Suprapubic skin (tissue), 4 donors: ENCODE results near the gene ADGRG1. TPM values are rescaled to one million over a fixed set of nuclear protein-coding genes. Genes with fewer than 3 reads are reported as not detected.
A peak's percentile ranks its signal among the peaks of the same experiment; 100 is the strongest.

ENCODE experiments used
- DNase-seq, 2 donors: peaks; one replicate each; pipeline ENCODE4 v3.0.0-alpha.2; 2019; ENCODE audit warnings: low spot score in 2 of 2
- H3K27ac ChIP-seq: fragments of 200-600 bp; sonication (generic); one replicate; pipeline ENCODE4 v1.5.1; 2019
- H3K27me3 ChIP-seq: fragments of 200-600 bp; sonication (generic); one replicate; pipeline ENCODE4 v1.5.1; 2019
- H3K36me3 ChIP-seq: fragments of 200-600 bp; sonication (generic); one replicate; pipeline ENCODE4 v1.5.1; 2019
- H3K4me1 ChIP-seq: fragments of 200-600 bp; sonication (generic); one replicate; pipeline ENCODE4 v1.5.1; 2019
- H3K4me3 ChIP-seq: fragments of 200-600 bp; sonication (generic); one replicate; pipeline ENCODE4 v1.5.1; 2019; ENCODE audit warnings: mild to moderate bottlenecking
- H3K9me3 ChIP-seq: fragments of 200-600 bp; sonication (generic); one replicate; pipeline ENCODE4 v1.5.1; 2019
- EP300 ChIP-seq: sonication (generic); formaldehyde crosslinking; IDR thresholded peaks from one replicate; pipeline ENCODE4 v1.6.1; 2017; ENCODE audit warnings: antibody characterized with exemption
- POLR2A ChIP-seq, 2 donors: fragments of 450-650 bp; IDR thresholded peaks; one replicate each; pipeline ENCODE4 v1.6.1; 2017; ENCODE audit warnings: antibody characterized with exemption in 2 of 2, mild to moderate bottlenecking in 2 of 2, moderate library complexity in 2 of 2
- POLR2AphosphoS5 ChIP-seq, 3 donors: sonication (generic); formaldehyde crosslinking; IDR thresholded peaks; one replicate each; pipeline ENCODE4 v1.6.1; 2017; ENCODE audit warnings: antibody characterized with exemption in 3 of 3
- whole genome bisulfite sequencing: methylation state at CpG from one replicate; pipeline ENCODE4 v1.1.5; 2018; 5-methylcytosine and 5-hydroxymethylcytosine counted together
- total RNA-seq, 4 donors: library from RNA; depleted of rRNA; stranded (reverse); fragments of >200 nt; gene quantifications; one replicate each; pipeline ENCODE4 v1.1.0, GENCODE V29; 2016
- TF ChIP-seq, protein P1 (sequence below), 2 donors: fragments of 200-600 bp in 1 of 2; fragments of 450-650 bp in 1 of 2; sonication (generic) in 1 of 2; IDR thresholded peaks; one replicate each; pipeline ENCODE4 v1.5.1; 2016 to 2019; ENCODE audit warnings: antibody characterized with exemption in 2 of 2, mild to moderate bottlenecking in 1 of 2, moderate library complexity in 1 of 2

Gene ADGRG1
- total RNA-seq, 4 donors from 2014 or later, result 107 to 202 (median 139) TPM

DNA sequence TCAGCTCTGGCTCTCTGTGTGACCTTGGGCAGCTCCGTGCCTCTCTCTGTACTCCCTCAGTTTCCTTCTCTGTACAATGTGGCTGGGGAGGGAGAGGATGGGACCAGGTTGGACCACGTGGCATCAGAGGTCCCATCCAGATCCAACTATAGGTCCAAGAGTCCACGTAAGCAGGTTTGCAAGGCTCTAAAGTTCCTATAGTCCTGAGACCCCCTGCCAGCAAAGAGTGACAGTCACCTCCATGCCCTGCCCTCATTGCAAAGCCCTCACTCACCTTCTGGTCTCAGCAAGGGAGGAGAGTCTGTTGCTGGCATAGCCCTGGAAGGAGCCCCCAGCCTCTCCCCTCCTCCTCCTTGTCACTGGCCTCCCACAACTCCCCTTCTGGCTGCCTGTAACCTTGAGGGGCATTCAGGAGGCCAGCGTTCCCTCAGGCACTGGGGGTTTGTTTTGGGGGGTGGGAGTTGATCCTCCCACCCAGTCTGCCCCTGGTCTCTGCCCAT is 60.1 kb downstream of the ADGRG1 start:
- Histone ChIP-seq H3K9me3 (no peaks in the 10 kb centered on the region), H3K27me3 (no peaks in the 10 kb centered on the region), H3K27ac (no peak overlapping the region), H3K36me3 (no peaks in the 10 kb centered on the region), H3K4me3 (no peak overlapping the region), H3K4me1 (no peaks in the 10 kb centered on the region)
- WGBS, result 70% methylated on average over 2 of the region's 4 CpGs
- TF ChIP-seq POLR2A (IDR thresholded peaks at IDR 0.05) (no peak), EP300 (no peak)
- TF ChIP-seq, protein P1, sequence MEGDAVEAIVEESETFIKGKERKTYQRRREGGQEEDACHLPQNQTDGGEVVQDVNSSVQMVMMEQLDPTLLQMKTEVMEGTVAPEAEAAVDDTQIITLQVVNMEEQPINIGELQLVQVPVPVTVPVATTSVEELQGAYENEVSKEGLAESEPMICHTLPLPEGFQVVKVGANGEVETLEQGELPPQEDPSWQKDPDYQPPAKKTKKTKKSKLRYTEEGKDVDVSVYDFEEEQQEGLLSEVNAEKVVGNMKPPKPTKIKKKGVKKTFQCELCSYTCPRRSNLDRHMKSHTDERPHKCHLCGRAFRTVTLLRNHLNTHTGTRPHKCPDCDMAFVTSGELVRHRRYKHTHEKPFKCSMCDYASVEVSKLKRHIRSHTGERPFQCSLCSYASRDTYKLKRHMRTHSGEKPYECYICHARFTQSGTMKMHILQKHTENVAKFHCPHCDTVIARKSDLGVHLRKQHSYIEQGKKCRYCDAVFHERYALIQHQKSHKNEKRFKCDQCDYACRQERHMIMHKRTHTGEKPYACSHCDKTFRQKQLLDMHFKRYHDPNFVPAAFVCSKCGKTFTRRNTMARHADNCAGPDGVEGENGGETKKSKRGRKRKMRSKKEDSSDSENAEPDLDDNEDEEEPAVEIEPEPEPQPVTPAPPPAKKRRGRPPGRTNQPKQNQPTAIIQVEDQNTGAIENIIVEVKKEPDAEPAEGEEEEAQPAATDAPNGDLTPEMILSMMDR (IDR thresholded peaks at IDR 0.05), result no peak
- no peak for DNase-seq

GRCh38 chr16:57688987-57689761 is 60.7 kb downstream of the ADGRG1 start:
- Histone ChIP-seq H3K27ac (no peak overlapping the region), H3K9me3 (no peaks in the 10 kb centered on the region), H3K4me1 (no peaks in the 10 kb centered on the region), H3K27me3 (no peaks in the 10 kb centered on the region), H3K4me3 (no peak overlapping the region), H3K36me3 (no peaks in the 10 kb centered on the region)
- WGBS, result 55% methylated on average over 12 of the region's 15 CpGs
- DNase-seq, result no peak
- TF ChIP-seq POLR2AphosphoS5 (IDR thresholded peaks at IDR 0.05) (no peak), EP300 (no peak), POLR2A (IDR thresholded peaks at IDR 0.05) (no peak)
- TF ChIP-seq, protein P1 (IDR thresholded peaks at IDR 0.05), result no peak

DNA sequence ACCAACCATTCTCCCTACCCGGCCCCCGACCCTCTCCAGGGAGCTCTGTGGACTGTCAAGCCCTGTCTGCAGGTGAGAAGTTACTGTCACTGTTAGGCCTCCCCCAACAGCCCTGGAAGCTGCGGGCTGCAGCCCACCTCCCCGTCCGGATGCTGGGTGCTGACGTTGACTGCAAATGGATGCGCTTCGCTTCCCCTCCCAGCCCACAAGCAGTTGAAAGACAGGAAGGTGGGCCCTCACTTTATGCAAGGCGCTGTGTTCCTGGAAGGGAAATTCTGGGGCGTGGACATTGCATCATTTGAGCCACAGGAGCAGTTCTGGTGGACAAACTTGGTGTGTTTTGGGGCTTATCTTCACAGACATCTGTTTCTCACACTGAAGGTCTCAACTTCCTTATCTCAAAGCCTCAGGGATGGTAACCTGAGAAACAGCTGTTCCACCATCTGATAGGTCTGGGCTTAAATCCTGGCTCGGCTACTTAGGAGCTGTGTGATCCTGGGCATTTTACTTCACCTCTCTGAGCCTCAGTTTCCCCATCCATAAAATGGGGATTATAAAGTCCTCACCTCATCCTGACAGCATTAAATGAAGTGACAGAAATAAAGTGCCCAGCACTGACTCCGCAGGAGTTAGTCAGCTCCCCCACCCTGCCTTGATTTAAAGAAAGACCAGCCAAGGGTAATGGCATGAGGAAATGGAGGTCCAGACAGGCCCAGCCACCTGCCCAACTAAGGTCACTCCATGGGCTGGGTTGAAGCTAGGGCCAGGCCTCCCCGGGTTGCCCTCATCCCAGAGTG is 61.5 kb downstream of the ADGRG1 start:
- no peaks in the 10 kb centered on the region for H3K36me3 ChIP-seq
- no peaks in the 10 kb centered on the region for H3K9me3 ChIP-seq
- peak in 1 of 2 donors; percentile 20 for DNase-seq
- H3K27me3 ChIP-seq, result no peaks in the 10 kb centered on the region
- TF ChIP-seq POLR2AphosphoS5 (IDR thresholded peaks at IDR 0.05) (no peak), EP300 (no peak)
- no peaks in the 10 kb centered on the region for H3K4me1 ChIP-seq
- no peak overlapping the region for H3K27ac ChIP-seq
- WGBS, result 67% methylated on average over 13 of the region's 13 CpGs
- no peak overlapping the region for H3K4me3 ChIP-seq

DNA sequence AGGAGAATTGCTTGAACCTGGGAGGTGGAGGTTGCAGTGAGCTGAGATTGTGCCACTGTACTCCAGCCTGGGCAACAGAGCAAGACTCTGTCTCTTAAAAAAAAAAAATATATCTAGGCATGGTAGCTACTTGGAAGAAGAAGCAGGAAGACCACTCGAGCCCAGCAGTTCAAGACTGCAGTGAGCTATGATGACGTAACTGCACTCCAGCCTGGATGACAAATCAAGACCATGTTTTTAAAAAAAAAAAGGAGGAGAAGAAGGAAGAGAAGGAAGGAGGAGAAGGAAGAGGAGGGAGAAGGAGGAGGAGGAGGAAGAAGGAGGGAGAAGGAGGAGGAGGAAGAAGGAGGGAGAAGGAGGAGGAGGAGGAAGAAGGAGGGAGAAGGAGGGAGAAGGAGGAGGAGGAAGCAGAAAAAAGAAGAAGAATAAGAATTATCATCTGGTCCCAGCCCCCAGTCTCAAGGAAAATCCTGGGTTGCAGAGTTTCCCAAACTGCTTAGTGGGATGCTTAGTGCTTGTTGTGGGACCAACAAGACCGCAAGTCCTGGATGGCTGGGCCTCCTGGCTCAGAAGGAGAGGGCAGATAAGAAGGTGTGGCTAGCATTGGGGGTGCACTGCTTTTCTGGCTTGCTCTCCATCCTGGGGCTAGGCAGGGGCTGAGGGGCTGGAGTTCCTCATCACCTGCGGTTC is 62.5 kb downstream of the ADGRG1 start:
- no peak overlapping the region for H3K27ac ChIP-seq
- no peaks in the 10 kb centered on the region for H3K36me3 ChIP-seq
- WGBS, result 54% methylated on average over 3 of the region's 4 CpGs
- H3K9me3 ChIP-seq, result no peaks in the 10 kb centered on the region
- TF ChIP-seq POLR2A (IDR thresholded peaks at IDR 0.05) (no peak), POLR2AphosphoS5 (IDR thresholded peaks at IDR 0.05) (no peak), EP300 (no peak)
- TF ChIP-seq, protein P1 (IDR thresholded peaks at IDR 0.05), result no peak
- DNase-seq, result peak in 1 of 2 donors; percentile 3
- H3K4me1 ChIP-seq, result no peaks in the 10 kb centered on the region
- H3K27me3 ChIP-seq, result no peaks in the 10 kb centered on the region
- no peak overlapping the region for H3K4me3 ChIP-seq

- no peak for DNase-seq
- H3K4me3 ChIP-seq, result no peak overlapping the region
- no peak overlapping the region for H3K27ac ChIP-seq
- H3K9me3 ChIP-seq, result no peaks in the 10 kb centered on the region
- H3K27me3 ChIP-seq, result no peaks in the 10 kb centered on the region
- WGBS, result 66% methylated on average over 2 of the region's 2 CpGs
- no peaks in the 10 kb centered on the region for H3K4me1 ChIP-seq
- H3K36me3 ChIP-seq, result no peaks in the 10 kb centered on the region
- TF ChIP-seq POLR2A (IDR thresholded peaks at IDR 0.05), result no peak
- TF ChIP-seq POLR2AphosphoS5 (IDR thresholded peaks at IDR 0.05), result no peak
- TF ChIP-seq, protein P1 (IDR thresholded peaks at IDR 0.05), result no peak
- TF ChIP-seq EP300, result no peak
These were observed 64.2 kb downstream of the ADGRG1 start for GRCh38 chr16:57692636-57693035.
